K562 (cell line): ENCODE data around the gene CSF2RB.

Source experiments
- ARID4B ChIP-seq: sonication (generic); formaldehyde crosslinking; IDR thresholded peaks from 2 replicates; pipeline ENCODE4 v1.8.0; 2022; ENCODE audit warnings: mild to moderate bottlenecking, missing genetic modification reagents
- POU5F1 ChIP-seq: fragments of 150-350 bp; IDR thresholded peaks from 2 replicates; pipeline ENCODE4 v1.6.1; 2014; ENCODE audit warnings: borderline replicate concordance, low read length, low read depth, mild to moderate bottlenecking; ENCODE audit not compliant: partially characterized antibody

- TF ChIP-seq POU5F1 (no peak), ARID4B (CRISPR knock-in tag) (no peak)
Measured at GRCh38 chr22:36881504-36882245, 31.8 kb upstream of the CSF2RB start.
